Keratinocyte (primary cell): ENCODE results near the gene NMT2. TPM values are rescaled to one million over a fixed set of nuclear protein-coding genes. Genes with fewer than 3 reads are reported as not detected.

Experiments used
- DNase-seq: peaks from one replicate; pipeline ENCODE4 v3.0.0-alpha.2; 2011; ENCODE audit warnings: low read depth, missing footprints, low spot score
- FAIRE-seq: peaks from 2 replicates; lab custom pipeline; 2011; peaks lifted over from hg19 to GRCh38; lab: Jason Lieb, UNC
- H2AFZ ChIP-seq: 2 replicates; pipeline ENCODE4 v1.6.0; 2012; ENCODE audit warnings: low read length, control low read depth, inconsistent platforms; ENCODE audit not compliant: control insufficient read depth
- H3K27ac ChIP-seq: 2 replicates; pipeline ENCODE4 v1.5.1; 2011; ENCODE audit warnings: low read length; ENCODE audit not compliant: control insufficient read depth, insufficient read depth
- H3K27me3 ChIP-seq: 3 replicates; pipeline ENCODE4 v1.6.0; 2011; ENCODE audit warnings: low read length; ENCODE audit not compliant: control insufficient read depth, insufficient read depth; ENCODE audit errors: extremely low read depth
- H3K36me3 ChIP-seq, 2 experiments: 2 replicates in 1 of 2; 3 replicates in 1 of 2; pipeline ENCODE4 v1.5.1; 2011; ENCODE audit warnings: low read length in 2 of 2, mild to moderate bottlenecking in 1 of 2; ENCODE audit not compliant: control insufficient read depth in 2 of 2, insufficient read depth in 2 of 2; ENCODE audit errors: extremely low read depth in 1 of 2
- H3K4me1 ChIP-seq: 3 replicates; pipeline ENCODE4 v1.5.1; 2011; ENCODE audit warnings: low read length; ENCODE audit not compliant: control insufficient read depth, insufficient read depth; ENCODE audit errors: extremely low read depth
- H3K4me2 ChIP-seq: 3 replicates; pipeline ENCODE4 v1.6.0; 2011; ENCODE audit warnings: low read depth, low read length; ENCODE audit not compliant: control insufficient read depth, insufficient read depth; ENCODE audit errors: extremely low read depth
- H3K4me3 ChIP-seq, 3 experiments: fragments of 200-600 bp in 1 of 3; sonication (generic) in 1 of 3; 2 replicates in 2 of 3; 3 replicates in 1 of 3; pipeline ENCODE4 v1.5.1; 2011 to 2016; ENCODE audit warnings: low read length in 3 of 3, mild to moderate bottlenecking in 3 of 3, control low read depth in 2 of 3, inconsistent platforms in 1 of 3, low read depth in 1 of 3, mixed read lengths in 1 of 3, mixed run types in 1 of 3, moderate library complexity in 1 of 3; ENCODE audit not compliant: control insufficient read depth in 2 of 3, insufficient read depth in 2 of 3; ENCODE audit errors: extremely low read depth in 1 of 3
- H3K79me2 ChIP-seq: 2 replicates; pipeline ENCODE4 v1.6.0; 2012; ENCODE audit warnings: low read length; ENCODE audit not compliant: control insufficient read depth, insufficient read depth
- H3K9ac ChIP-seq: 3 replicates; pipeline ENCODE4 v1.6.0; 2011; ENCODE audit warnings: low read length; ENCODE audit not compliant: control insufficient read depth, insufficient read depth; ENCODE audit errors: extremely low read depth
- H3K9me1 ChIP-seq: 3 replicates; pipeline ENCODE4 v1.6.0; 2011; ENCODE audit warnings: low read length; ENCODE audit not compliant: control insufficient read depth, insufficient read depth; ENCODE audit errors: extremely low read depth
- H3K9me3 ChIP-seq: 2 replicates; pipeline ENCODE4 v1.5.1; 2012; ENCODE audit warnings: low read depth, low read length; ENCODE audit not compliant: control insufficient read depth
- H4K20me1 ChIP-seq: 3 replicates; pipeline ENCODE4 v1.6.0; 2011; ENCODE audit warnings: low read length; ENCODE audit not compliant: control insufficient read depth, insufficient read depth; ENCODE audit errors: extremely low read depth
- EZH2 ChIP-seq: IDR thresholded peaks from one replicate; pipeline ENCODE4 v1.6.1; 2012; ENCODE audit warnings: inconsistent platforms, mild to moderate bottlenecking, low read length, moderate library complexity
- dilution Hi-C: fragments of 300-500 bp; cut with MboI; formaldehyde crosslinking; loops from one replicate; pipeline ENCODE4 v1.7.0; 2020; ENCODE audit warnings: low sequenced_read_pairs; ENCODE audit not compliant: extremely low pct_ligation_motif_present
- polyA plus RNA-seq, 5 experiments: library from polyadenylated mRNA; depleted of rRNA in 3 of 5; stranded (reverse) in 3 of 5; stranded (forward) in 1 of 5; unstranded in 1 of 5; fragments of >200 nt; gene quantifications; 1 replicate in 1 of 5; 2 replicates in 3 of 5; 3 replicates in 1 of 5; pipeline versions ENCODE4 v1.2.1 to v1.2.3, GENCODE V29; 2011 to 2012; ENCODE audit warnings: missing spikeins in 2 of 5, low read depth in 1 of 5, low replicate concordance in 1 of 5
- small RNA-seq, 3 experiments: library from RNA; depleted of rRNA; stranded (forward); fragments of <200 nt; gene quantifications; one replicate each; pipeline ENCODE3, GENCODE V24; 2012; ENCODE audit warnings: low read depth in 3 of 3, low replicate concordance in 1 of 3; ENCODE audit not compliant: insufficient read length in 3 of 3
- TF ChIP-seq, protein P1 (sequence below), 3 experiments: IDR thresholded peaks in 1 of 3; conservative IDR thresholded peaks in 1 of 3; optimal IDR thresholded peaks in 1 of 3; 2 replicates in 2 of 3; 3 replicates in 1 of 3; pipeline versions ENCODE3 to v1.5.1; 2011; ENCODE audit warnings: low read length in 3 of 3, mild to moderate bottlenecking in 3 of 3, moderate library complexity in 2 of 3, control low read depth in 1 of 3, inconsistent platforms in 1 of 3; ENCODE audit not compliant: insufficient read depth in 2 of 3; ENCODE audit errors: extremely low read depth in 1 of 3

The NMT2 gene
- polyA plus RNA-seq, 1 donor (not counting 4 experiments of a cell fraction or from before 2014, with no cell fraction given), result 9.9 TPM

DNA sequence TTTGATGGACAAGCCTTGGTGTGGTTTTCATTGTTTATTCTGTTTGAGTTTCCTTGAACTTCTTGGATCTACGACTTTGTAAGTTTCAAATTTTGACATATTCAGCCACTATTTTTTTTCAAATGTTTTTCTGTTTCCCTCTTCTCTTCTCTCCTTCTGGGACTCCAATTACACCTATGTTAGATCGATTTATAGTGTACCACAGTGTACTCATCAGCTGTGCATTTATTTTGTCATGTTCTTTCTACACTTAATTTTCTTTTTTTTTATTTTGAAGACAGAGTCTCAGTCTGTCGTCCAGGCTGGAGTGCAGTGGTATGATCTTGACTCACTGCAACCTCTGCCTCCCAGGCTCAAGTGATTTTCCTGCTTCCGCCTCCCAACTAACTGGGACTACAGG lies 108.6 kb downstream of the NMT2 start:
- no peaks in the 10 kb centered on the region for H3K27me3 ChIP-seq
- no peak overlapping the region for H3K4me2 ChIP-seq
- H3K36me3 ChIP-seq, result no peaks in the 10 kb centered on the region
- no peaks in the 10 kb centered on the region for H3K4me1 ChIP-seq
- no peaks in the 10 kb centered on the region for H4K20me1 ChIP-seq
- H3K4me3 ChIP-seq, result no peak overlapping the region
- no peaks in the 10 kb centered on the region for H3K9me1 ChIP-seq
- H3K9ac ChIP-seq, result no peak overlapping the region
- dilution Hi-C loops, result no loop called here
- FAIRE-seq (no peak), DNase-seq (no peak)
- no peaks in the 10 kb centered on the region for H3K9me3 ChIP-seq
- H2AFZ ChIP-seq, result no peak overlapping the region
- H3K27ac ChIP-seq, result no peak overlapping the region
- no peak for TF ChIP-seq EZH2
- no peaks in the 10 kb centered on the region for H3K79me2 ChIP-seq

DNA sequence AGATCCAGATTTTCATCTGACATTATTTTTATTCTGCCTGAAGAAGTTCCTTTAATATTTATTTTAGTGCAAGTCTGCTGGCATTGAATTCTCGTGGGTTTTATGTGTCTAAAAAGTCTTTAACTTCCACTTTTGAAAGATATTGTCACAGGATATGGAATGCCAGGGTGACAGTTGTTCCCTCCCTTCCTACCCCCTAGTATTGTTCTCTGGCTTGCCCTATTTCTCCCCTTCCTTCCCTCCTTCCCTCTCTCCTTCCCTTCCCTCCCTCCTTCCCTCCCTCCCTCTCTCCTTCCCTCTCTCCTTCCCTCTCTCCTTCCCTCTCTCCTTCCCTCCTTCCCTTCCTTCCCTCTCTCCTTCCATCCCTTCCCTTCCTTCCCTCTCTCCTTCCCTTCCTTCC lies 109.8 kb downstream of the NMT2 start:
- DNase-seq, result no peak
- dilution Hi-C loops, result no loop called here

More for the DNA sequence above, 109.8 kb downstream of the NMT2 start:
- Histone ChIP-seq H4K20me1 (no peaks in the 10 kb centered on the region), H3K9me1 (no peaks in the 10 kb centered on the region), H3K9ac (no peak overlapping the region), H3K27me3 (no peaks in the 10 kb centered on the region), H3K4me2 (no peak overlapping the region), H3K4me3 (no peak overlapping the region), H3K79me2 (no peaks in the 10 kb centered on the region), H3K4me1 (no peaks in the 10 kb centered on the region), H3K9me3 (no peaks in the 10 kb centered on the region), H3K36me3 (no peaks in the 10 kb centered on the region), H2AFZ (no peak overlapping the region), H3K27ac (no peak overlapping the region)
- TF ChIP-seq EZH2, result no peak
- TF ChIP-seq, protein P1, sequence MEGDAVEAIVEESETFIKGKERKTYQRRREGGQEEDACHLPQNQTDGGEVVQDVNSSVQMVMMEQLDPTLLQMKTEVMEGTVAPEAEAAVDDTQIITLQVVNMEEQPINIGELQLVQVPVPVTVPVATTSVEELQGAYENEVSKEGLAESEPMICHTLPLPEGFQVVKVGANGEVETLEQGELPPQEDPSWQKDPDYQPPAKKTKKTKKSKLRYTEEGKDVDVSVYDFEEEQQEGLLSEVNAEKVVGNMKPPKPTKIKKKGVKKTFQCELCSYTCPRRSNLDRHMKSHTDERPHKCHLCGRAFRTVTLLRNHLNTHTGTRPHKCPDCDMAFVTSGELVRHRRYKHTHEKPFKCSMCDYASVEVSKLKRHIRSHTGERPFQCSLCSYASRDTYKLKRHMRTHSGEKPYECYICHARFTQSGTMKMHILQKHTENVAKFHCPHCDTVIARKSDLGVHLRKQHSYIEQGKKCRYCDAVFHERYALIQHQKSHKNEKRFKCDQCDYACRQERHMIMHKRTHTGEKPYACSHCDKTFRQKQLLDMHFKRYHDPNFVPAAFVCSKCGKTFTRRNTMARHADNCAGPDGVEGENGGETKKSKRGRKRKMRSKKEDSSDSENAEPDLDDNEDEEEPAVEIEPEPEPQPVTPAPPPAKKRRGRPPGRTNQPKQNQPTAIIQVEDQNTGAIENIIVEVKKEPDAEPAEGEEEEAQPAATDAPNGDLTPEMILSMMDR (optimal IDR thresholded peaks at IDR 0.05 in 1 of 3, IDR thresholded peaks at IDR 0.05 in 1 of 3, conservative IDR thresholded peaks at IDR 0.05 in 1 of 3; ENCODE audit: extremely low read depth in 1 of 3, insufficient read depth in 2 of 3, low read length in 3 of 3), result no peak
- FAIRE-seq, result no peak

Small RNA genes within 50 kb of the gene (small RNA-seq; reads per million reads assigned to genes)
- 0 reads per million in 3 experiments for gene AL590365.1

Other genes with a start within 250 kb of the NMT2 start
- gene DCLRE1C, start 214.6 kb downstream of the NMT2 start, polyA plus RNA-seq, result 4.1 to 9.1 TPM (median 4.6 TPM) in 3 replicates
- 0.32 to 0.33 TPM in 2 of 3 replicates, not detected in the other for gene MEIG1, start 209.3 kb downstream of the NMT2 start, polyA plus RNA-seq
- 0.31 to 0.54 TPM (median 0.40 TPM) in 3 replicates for gene OLAH, start 124.8 kb downstream of the NMT2 start, polyA plus RNA-seq
- gene ACBD7, start 79.9 kb downstream of the NMT2 start, polyA plus RNA-seq, result 0.08 to 0.20 TPM in 2 of 3 replicates, not detected in the other
- 27.6 to 46.0 TPM (median 32.4 TPM) in 3 replicates for gene RPP38, start 71.3 kb downstream of the NMT2 start, polyA plus RNA-seq
- gene FAM171A1, start 202.6 kb upstream of the NMT2 start, polyA plus RNA-seq, result 7.5 to 14.9 TPM (median 8.8 TPM) in 3 replicates